Stimulated activated CD4-positive, alpha-beta T cell treated with anti-CD3 and anti-CD28 coated beads, Interleukin-1b, Interleukin-23, amount 100 ng/mL, for 4 hours (primary cell): ENCODE results near the gene AMFR.

ENCODE experiments used
- DNase-seq, 2 donors: peaks; one replicate each; pipeline ENCODE4 v3.0.0-alpha.2; 2020; ENCODE audit warnings: low read depth in 2 of 2

The AMFR gene

DNA sequence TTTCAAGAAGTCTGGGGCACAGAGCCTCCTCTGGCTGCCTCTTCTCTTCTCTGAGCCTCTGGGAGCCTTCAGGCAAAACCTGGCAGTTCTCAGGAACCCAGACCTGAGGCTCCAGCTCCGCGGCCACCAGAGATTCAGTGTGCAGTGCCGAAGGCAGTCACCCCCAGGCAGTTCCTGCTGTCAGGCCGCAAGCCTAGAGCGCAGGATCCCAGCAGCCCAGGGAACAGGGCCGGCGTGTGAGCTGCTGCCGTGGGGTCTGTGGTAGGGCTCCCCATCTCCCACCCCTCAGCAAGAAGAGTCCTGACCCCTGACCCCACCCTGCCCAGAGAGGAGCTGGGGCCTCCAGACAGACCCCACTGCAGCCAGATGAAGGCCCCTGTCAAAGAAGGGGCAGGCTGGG is 78.2 kb downstream of the AMFR start:
- no peak for DNase-seq

DNA sequence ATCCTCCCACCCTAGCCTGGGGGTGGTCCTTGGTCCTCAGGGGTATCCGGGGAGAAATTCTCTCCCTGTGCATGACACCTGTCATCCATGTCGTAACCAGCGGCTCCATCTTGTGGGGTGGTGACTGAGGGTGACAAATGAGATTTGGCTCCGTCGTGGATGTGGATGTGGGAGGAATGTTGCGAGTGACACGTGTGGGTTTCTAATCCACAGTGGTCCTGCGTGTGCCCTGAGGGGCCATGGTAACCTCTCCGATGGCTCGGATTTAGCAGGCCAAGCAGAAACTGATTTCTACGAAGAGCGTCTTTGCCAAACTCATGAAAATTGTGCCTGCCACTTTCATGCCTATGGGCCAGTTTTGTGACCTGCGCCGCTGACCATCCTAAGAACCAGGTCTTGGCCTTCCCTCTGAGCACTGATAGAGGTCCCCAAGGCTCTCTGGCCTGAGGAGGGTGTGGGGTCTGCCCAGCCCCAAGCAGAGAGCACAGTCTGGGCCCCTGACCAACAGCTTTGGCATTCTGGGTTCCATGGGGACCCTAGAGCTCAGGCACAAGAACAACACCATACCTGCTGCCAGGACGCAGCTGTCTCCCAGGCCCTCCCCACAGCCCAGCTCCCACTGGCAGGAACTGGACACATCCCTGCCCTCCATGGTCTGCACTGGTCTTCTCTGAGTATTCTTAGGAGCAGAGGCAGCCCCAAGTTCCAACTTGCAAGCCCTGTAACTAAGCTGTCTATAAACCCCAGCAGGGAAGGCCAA is 79.0 kb downstream of the AMFR start:
- DNase-seq: no peak

DNA sequence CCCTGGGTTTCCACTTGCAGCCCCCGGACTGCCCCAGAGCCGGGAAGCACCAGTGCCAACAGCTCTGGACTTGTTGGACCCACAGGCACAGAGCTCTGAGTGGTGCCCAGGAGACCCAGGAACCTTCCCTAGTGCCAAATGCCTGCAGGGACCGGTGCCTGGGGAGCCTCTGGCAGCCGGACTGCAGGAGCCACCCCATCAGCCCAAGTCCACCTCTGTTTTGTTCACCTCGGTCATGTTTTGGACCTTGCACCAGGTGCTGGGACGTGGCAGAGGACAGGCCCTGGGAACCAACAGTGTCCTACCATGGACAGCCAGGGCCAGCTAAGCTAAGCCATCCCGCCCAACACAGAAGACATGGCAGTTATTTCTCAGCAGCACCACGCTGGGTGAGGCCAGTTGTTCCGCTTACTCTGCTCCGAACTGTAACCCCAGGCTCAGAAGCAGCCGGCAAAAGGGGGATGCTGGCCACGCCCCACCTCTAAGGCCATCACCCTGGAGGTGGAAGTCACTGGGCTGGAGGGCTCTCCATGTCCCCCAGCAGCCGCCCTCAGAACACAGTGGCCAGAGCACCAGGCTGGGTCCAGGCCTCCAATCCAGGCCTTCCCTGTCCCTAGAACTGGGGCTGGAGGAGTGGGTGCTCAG is 79.8 kb downstream of the AMFR start:
- DNase-seq: no peak

DNA sequence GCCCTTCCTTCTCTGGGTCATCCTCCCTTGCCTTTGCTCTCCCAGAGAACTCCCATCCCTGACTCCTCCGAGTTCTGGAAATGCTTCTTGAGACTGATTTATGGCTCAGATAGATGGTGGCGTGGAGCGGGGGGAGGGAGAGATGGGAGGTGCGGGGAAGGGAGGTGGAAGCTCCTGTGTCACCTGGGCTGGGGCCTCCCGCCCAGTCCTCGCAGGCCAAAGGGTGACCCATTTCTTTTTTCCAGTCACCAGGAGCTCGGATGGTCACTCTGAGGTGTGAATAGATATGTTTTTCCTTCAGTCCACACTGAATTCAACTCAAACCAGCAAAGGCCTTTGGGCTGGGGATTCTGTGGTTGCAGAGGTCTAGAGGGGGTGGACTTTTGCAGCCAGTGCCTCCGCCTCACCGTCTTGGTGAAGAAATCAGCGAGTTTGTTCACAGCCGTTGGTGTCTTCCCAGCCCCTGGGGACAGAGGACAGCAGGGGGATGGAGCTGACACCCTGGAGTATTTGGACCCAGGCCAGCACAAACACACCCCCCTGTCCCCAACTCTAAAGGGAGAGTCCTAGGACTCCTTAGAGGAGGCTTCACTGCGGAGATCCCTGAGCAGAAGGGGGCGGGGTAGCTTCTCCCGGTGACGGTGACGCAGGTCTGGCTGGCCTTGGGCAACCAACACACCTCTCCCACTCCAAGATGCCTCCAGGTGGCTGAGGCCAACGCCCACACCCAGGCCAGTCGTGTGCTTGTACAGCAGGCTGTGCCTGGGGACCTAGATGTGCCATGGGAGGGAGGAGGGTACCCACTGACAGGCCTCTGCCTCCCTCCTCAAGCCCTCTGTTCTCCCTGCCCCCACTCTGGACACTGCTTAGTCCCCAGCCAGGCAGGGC is 80.6 kb downstream of the AMFR start:
- DNase-seq: no peak

DNA sequence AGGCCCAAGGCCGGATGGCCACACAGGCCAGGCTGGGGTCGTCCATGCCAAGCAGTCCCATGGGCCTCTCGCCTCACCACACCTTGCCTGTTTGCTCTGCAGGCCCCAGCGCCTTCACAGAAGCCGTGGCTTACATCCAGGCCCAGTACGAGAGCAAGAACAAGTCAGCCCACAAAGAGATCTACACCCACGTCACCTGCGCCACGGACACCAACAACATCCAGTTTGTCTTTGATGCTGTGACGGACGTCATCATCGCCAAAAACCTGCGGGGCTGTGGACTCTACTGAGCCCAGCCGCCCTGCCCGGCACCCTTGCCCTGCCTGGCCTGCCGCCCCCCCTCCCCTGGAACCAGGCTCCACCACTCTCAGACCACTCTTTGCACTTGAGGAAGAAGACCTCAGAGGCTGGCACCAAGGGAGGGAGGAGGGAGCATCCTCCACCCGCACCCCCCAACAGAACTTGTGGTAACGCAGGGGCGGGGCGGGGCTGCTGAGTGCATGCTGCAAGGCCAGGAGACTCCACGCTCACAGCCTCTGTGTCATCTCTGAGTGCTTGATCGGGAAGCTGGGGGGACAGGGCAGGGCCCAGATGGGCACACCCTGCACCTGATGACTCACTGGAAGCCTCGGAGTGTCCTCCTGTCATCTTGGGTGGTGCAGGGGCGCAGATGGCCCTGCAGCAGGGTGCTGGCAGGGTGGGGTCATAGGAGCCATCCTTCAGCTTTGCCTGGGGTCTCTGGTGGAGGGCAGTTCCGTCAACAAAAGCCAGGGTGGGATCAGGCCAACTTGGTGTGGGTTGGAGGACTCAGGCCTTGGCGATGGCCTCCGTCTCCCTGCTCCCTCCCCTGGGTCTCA is 81.5 kb downstream of the AMFR start:
- DNase-seq: no peak

DNA sequence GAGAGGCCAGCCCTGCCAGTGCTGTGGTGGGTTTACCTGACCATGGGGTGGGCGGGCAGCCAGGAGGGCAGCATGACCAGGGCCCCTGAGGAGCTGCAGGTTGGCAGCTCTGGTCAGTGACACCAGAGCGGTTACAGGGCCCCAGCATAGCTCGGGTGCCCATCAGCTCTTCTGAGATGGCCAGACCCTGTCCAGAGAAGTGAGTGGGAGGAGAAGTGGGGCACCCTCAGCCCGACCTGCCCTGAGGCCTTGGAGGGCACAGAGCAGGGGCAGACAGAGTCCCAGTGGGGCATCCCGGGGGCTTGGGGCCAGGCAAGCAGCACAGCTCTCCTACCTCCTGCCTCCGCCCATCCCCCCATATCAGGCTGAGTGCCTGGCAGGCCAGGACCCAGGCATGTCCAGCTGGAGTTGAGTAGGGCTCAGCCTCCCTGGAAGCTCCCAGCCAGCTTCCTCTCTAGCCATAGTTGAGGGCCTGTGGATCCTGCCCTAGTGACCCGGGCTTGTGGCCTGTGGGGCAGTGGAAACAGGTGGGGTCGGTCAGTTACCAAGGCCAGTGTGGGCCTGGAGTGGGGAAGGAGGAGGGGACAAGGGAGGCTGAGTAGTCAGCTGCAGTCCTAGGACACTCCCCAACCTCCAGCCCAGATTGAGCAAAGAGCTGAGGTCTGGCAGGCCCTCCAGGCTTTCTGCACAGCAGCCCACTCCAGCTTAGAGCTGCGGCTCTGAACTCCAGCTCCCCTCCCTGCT is 83.5 kb downstream of the AMFR start:
- no peak for DNase-seq

DNA sequence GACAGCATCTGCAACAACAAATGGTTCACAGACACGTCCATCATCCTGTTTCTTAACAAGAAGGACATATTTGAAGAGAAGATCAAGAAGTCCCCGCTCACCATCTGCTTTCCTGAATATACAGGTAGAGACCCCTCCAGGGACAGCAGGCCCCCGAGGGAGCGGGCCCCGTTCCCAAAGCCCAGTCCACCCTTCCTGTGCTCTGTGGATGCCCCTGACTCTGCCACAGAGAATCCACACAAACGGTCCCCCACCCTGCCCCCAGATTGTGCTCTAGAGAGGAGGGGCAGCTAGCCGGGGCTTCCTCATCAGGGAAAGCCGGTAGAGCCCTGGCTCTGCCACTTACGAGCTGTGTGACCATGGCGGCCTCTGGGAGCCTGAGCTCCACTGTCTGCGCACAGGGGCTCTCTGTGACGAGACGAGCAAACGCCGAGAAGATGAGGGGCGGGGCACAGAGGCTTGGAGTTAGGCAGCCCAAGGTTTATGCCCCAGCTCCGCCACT is 84.4 kb downstream of the AMFR start:
- no peak for DNase-seq

DNA sequence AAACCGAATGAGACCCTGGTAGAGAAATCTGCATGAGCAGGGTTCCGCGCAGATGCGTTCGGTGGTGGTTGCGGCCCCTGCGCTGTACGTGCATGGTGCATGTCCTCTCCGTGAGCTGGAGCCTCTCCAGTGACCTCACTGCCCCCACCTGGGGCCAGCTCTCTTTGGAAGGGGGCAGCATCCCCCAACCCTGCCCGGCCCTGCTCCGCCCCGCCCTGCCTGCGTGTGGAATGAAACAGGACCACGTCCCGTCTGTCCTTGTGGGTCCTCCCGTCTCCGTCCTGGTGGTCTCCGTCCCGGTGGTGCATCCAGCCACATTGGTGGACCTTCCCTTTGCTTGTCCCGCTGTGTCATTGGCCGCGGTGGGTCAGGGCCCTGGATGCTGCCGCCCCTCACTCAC is 84.9 kb downstream of the AMFR start:
- DNase-seq: no peak

DNA sequence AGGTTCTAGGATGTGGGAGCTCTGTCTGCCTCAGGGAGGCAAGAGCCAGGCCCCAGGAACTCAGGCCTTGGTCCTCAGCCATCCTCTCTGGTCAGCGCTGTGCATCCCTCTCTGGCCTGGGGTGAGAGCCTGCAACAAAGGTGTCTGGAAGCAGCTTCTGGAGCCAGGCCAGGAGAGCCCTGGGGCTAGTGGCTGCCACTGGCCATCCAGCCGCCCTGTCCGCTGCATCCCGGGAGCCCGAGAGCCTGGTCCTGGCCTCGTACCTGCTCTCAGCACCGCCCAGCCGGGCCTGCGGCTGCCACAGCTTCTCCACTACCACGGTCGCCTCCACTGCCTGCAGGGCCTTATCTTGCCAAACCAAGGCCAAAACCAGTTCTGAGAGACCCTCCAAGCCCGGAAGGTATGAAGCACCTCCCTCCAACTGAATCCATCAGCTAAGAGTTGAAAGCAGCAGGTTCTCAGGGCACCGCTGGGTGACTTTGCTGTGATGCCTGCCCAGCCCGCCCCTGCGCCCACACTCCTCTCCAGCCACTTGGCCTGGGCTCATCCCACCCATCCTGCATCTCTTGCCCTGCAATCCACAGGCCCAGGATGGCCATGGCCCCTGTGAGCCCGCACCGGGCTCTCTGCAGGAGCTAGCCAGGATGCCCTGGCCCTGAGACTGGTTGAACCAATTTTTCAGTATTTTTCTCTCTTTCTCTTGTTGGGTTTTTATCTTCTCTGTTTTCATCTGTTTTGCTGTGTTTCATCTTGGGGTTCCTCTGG is 85.7 kb downstream of the AMFR start:
- no peak for DNase-seq

DNA sequence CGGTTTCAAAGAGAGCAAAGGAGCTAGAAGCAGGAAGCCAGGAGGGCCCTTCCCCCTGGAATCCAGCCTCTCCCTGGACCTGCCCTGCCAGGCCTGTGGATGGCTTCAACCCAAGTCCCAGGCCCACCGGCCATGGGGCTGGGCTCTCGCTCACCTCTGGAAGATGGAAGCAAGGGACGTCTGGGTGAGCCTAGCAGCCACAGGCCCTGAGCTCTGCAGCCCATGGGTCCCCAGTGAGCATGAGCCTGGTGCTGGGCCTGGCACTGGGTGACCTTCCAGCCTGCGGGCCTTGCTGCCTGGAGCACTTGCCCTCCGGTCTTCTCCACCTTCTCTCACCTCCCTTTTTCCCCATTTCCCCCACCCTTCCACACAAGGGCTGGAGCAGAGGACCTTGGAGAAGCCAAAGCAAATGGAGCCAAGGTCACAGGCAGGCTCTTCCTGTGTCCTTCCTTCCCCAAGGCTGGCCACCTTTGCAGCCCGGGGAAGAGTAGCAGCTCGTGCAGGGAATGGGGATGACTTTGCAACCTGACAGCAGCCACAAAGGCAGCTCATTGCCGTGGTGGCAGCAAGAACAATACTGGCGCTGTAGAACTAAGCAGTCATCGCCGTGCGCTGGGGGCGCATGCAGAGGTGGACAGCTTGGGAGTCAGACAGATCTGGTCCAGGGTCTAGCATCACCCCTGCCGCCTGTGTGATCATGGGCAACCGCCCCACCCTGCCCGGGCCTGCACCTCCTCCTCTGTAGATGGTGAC is 86.6 kb downstream of the AMFR start:
- no peak for DNase-seq

DNA sequence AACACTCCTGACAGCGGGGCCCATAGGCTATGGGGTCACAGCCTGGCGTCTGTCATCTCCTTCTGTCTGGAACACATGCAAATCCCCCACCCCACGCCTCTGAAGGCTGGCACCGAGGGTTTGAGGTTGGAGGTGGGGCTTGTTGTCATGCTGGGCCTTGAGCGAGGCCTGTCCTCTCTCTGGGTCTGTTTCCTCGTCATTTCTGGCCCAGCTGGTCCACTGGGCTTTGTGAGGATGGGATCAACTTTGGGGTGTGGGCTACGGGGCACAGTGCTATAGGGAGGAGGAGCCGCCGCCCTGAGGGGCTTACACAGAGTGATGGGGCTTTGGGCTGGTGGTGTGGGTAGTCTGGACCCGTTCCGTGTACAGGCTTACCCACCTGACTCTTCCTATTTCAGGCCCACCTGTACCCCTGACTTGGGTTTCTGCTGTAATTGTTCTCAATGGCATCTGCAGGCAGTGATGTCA is 87.5 kb downstream of the AMFR start:
- DNase-seq: no peak

DNA sequence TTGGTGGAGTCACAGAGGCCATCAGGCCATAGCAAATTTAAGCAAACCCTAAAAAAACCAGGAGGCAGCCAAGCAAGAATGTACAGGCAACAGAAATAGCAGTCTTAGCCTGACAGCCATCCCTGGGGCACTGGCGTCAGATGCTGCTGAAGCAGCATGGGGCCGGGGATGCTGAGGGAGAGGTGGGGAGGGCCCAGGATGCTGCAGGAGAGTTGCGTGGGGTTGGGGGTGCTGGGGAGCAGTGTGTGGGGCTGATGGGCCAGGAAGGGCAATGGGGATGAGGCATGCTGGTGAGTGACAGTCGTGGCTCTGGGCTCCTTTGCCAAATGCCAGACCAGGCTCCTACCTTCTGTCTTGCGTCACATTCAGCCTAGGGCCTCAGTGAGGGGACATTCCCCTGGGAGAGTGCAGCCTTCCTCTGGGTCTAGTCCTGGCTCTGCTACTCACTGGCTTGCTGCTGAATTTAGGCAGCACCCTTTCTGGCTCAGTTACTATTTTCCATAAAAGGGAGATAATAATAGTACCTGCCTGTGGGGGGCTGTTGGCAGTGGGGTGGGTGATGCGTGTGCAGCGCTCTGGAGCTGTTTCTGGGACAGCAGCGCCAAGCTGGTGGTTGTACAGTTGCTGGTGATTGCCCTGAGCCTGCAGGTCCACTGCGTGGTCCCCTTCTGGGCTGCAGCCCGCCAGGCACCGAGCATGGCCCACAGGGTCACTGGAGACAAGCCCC is 88.1 kb downstream of the AMFR start:
- no peak for DNase-seq

DNA sequence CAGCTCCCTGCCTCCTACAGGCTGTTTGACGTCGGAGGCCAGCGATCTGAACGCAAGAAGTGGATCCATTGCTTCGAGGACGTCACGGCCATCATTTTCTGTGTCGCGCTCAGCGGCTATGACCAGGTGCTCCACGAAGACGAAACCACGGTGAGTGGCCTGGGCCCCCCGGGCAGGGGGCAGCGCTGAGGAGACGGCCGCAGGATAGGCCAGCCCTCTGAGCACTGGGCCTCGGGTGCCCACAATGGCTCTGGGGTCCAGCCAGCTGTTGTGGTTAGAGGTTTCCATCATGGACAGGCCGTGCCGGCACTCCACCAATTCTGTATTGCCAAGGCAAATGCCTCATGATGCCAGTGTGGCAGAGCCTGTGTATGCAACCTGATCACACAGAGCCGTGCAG is 88.6 kb downstream of the AMFR start:
- no peak for DNase-seq

DNA sequence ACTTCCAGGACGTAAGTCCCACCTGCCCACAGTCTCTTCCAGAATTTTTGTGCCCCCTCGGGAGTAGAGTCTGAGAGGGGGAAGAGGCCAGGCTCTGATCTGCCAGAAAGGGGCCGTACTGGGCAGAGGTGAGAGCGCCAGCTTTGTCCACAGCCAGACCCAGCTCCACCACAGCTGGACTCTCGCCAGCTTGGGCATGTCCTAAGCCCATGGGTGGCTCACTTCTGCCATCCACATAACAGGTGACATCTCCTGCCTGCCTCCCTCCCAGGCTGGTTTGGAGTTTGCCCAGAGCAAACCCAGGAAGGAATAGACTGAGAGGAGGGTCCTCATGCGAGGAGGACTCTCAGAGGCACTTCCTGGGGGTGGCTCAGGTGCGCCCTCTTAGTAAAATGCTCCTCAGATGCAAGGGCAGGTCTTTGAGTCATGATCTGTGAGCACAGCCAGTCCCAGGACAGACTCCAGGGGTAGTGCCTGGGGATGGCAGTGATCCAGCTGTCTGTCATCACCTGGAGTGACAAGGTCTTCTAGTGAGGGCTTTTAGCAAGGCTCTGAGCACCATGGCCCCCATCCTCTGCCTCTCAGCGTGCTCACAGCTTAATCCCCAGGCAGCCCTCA is 89.2 kb downstream of the AMFR start:
- no peak for DNase-seq

DNA sequence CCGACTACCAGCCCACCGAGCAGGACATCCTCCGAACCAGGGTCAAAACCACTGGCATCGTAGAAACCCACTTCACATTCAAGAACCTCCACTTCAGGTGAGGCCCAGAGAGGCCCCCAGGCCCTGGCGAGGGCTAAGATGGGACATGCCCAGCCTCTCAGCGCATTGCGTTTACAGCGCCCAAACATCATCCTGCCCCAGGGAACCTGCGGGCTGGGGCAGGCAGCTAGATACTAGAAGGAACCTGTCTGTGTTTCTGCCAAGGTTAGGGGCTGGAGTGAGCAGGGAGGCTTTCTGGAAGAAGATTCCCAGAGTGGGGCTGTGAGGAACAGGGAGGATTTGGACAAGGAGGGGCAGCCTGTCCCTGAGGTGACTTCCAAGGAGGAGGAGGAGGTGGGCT is 90.6 kb downstream of the AMFR start:
- DNase-seq: no peak

DNA sequence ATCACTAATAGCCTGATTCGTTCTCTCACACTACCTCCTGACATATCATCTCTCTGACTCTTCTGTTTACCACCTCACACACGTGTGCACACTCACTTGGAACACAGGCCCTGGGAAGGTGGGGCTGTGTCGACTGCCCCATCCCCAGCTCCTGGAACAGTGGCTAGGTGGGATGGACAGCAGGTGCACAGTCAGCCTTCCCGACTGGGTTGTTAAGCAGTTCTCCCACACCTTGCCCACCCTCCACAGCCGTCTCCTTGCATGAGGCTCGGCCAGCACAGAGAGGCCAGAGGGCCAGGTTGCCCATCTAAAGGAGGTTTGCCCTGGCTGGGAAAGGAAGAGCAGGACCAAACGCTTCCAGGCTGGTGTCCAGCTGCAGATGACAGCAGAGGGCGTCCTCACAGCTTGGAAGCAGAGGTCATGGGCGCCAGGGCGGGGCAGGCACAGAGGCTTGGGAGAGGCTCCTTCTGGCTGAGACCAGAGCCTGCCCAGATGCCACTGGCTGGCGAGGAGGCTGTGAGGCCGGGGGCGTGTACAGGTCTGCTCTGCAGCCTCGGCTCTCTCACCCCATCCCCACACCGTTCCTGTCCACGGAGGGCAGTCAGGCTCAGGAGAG is 92.8 kb downstream of the AMFR start:
- no peak for DNase-seq

DNA sequence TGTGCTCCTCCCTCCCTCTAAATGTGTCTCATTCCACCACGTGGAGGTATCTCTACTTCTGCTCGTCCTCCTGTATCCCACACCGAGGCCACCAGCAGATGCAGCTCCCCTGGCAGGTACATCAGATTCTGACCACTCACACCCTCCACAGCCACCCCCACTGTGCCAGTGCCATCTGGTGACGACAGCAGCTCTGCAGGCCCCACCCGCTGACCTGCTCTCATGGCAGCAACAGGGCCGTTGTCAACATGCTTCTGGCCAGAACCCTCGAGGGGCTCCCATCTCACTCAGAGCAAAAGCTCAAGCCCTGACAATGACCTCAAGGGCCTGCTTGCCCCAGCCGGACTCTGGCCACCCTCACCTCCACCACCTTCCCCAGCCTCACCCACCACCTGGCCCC is 93.4 kb downstream of the AMFR start:
- no peak for DNase-seq

DNA sequence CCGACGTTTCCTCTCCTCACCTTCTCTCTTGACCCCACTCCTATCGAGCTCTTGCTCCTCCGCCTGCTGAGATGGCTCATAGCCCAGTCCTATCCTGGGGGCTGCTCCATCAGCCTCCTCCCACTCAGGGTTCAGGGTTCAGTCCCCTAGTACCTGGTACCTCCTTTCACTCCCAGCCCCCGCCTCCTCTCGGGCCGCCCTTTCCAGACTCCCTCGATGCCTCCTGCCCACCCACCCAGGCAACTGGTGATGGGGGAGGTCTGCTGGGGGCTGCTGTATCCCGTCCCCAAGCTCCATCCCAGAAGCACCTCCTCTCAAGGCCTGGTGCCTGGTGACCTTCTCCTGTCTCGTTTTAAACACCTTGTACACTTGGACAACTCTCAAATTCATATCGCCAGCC is 93.9 kb downstream of the AMFR start:
- DNase-seq: no peak
